Kidney (tissue), 14 donors: ENCODE measurements around the gene ASAP3. TPM values are rescaled to one million over a fixed set of nuclear protein-coding genes. Genes with fewer than 3 reads are reported as not detected.

Experiments
- DNase-seq, 5 donors: peaks; one replicate each; pipeline ENCODE4 v3.0.0-alpha.2; 2013 to 2020
- FAIRE-seq: peaks from 2 replicates; lab custom pipeline; 2012; peaks lifted over from hg19 to GRCh38; lab: Jason Lieb, UNC
- H3K27ac ChIP-seq, 2 donors: one replicate each; pipeline ENCODE4 v1.7.0; 2013; ENCODE audit warnings: low read depth in 2 of 2, low read length in 2 of 2, inconsistent platforms in 1 of 2
- H3K27me3 ChIP-seq: one replicate; pipeline ENCODE4 v1.7.1; 2013; ENCODE audit warnings: low read length, inconsistent platforms; ENCODE audit not compliant: control insufficient read depth, insufficient read depth
- H3K36me3 ChIP-seq, 3 donors: one replicate each; pipeline versions ENCODE4 v1.7.0 to v1.7.1; 2013; ENCODE audit warnings: low read length in 3 of 3, control low read depth in 1 of 3, inconsistent platforms in 1 of 3; ENCODE audit not compliant: insufficient read depth in 3 of 3, control insufficient read depth in 2 of 3
- H3K4me1 ChIP-seq, 3 donors: one replicate each; pipeline versions ENCODE4 v1.7.0 to v1.7.1; 2013; ENCODE audit warnings: low read length in 3 of 3, inconsistent platforms in 1 of 3, low read depth in 1 of 3; ENCODE audit not compliant: control insufficient read depth in 2 of 3, insufficient read depth in 2 of 3
- H3K4me3 ChIP-seq, 3 donors: one replicate each; pipeline versions ENCODE4 v1.7.0 to v1.8.1; 2013; ENCODE audit warnings: low read length in 3 of 3, control low read depth in 1 of 3, inconsistent platforms in 1 of 3
- H3K9ac ChIP-seq, 3 donors: one replicate each; pipeline versions ENCODE4 v1.7.0 to v1.7.1; 2013; ENCODE audit warnings: low read length in 3 of 3, control low read depth in 1 of 3, inconsistent platforms in 1 of 3
- H3K9me3 ChIP-seq, 3 donors: one replicate each; pipeline versions ENCODE4 v1.7.0 to v1.7.1; 2013; ENCODE audit warnings: low read length in 3 of 3, control low read depth in 1 of 3, inconsistent platforms in 1 of 3; ENCODE audit not compliant: control insufficient read depth in 2 of 3, insufficient read depth in 1 of 3
- intact Hi-C: fragments of 100-400 bp; cut with DNase I; formaldehyde crosslinking; loops from one replicate; pipeline ENCODE4 v1.11.1; 2022
- polyA plus RNA-seq: library from polyadenylated mRNA; stranded (reverse); fragments of 350-450 nt; fragmentation: Illumina TruSeq; extraction: RNeasy Lipid Tissue Mini Kit (QIAGEN cat#74804); gene quantifications from one replicate; pipeline ENCODE4 v1.2.3, GENCODE V29; 2014; ENCODE audit warnings: low read depth, low replicate concordance; ENCODE audit not compliant: insufficient read depth
- total RNA-seq: library from RNA; stranded (reverse); fragmentation: NEBNext Ultra II Directional; extraction: Animal tissue kit (Norgen Biotek cat#: 25700); gene quantifications from one replicate; pipeline ENCODE4 v1.2.1, GENCODE V29; 2021
- TF ChIP-seq, protein P1 (sequence below): IDR thresholded peaks from 3 replicates; pipeline ENCODE4 v1.5.1; 2012; ENCODE audit warnings: mild to moderate bottlenecking, moderate library complexity, borderline replicate concordance; ENCODE audit not compliant: insufficient read depth; ENCODE audit errors: extremely low read depth
- donor health status: control.
- donor health status: control.
- donor health status: control.
- donor health status: control.
- donor health status: control.
- donor health status: DM: yes; HTN: yes; CAD: no.
- donor health status: Normal renal cell carcinoma (clear cell type).

Gene ASAP3
- total and polyA plus RNA-seq, 2 donors from 2014 or later: 29.9 to 37.8 TPM

- DNase-seq (peak; percentile 95 to 98 (median 97)), FAIRE-seq (no peak)
- peak overlapping the region; percentile 78 to 84 for H3K27ac ChIP-seq
- H3K4me1 ChIP-seq: peaks cover 0 to 10% (median 9%) of the 10 kb centered on the region in 3 donors
- H3K36me3 ChIP-seq: no peaks in the 10 kb centered on the region
- peak overlapping the region; percentile 64 to 81 (median 73) for H3K4me3 ChIP-seq
- no peaks in the 10 kb centered on the region for H3K9me3 ChIP-seq
- intact Hi-C loops: no loop called here
- TF ChIP-seq, protein P1, sequence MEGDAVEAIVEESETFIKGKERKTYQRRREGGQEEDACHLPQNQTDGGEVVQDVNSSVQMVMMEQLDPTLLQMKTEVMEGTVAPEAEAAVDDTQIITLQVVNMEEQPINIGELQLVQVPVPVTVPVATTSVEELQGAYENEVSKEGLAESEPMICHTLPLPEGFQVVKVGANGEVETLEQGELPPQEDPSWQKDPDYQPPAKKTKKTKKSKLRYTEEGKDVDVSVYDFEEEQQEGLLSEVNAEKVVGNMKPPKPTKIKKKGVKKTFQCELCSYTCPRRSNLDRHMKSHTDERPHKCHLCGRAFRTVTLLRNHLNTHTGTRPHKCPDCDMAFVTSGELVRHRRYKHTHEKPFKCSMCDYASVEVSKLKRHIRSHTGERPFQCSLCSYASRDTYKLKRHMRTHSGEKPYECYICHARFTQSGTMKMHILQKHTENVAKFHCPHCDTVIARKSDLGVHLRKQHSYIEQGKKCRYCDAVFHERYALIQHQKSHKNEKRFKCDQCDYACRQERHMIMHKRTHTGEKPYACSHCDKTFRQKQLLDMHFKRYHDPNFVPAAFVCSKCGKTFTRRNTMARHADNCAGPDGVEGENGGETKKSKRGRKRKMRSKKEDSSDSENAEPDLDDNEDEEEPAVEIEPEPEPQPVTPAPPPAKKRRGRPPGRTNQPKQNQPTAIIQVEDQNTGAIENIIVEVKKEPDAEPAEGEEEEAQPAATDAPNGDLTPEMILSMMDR: no peak
- H3K9ac ChIP-seq: peak overlapping the region in 1 of 3 donors; percentile 64
- no peaks in the 10 kb centered on the region for H3K27me3 ChIP-seq
Measured at GRCh38 chr1:23484253-23485001, 448 bp upstream of the ASAP3 start.

GRCh38 chr1:23481904-23482303, 2.1 kb downstream of the ASAP3 start:
- FAIRE-seq (no peak), DNase-seq (no peak)
- Histone ChIP-seq H3K27me3 (no peaks in the 10 kb centered on the region), H3K9ac (no peak overlapping the region), H3K27ac (no peak overlapping the region), H3K36me3 (no peaks in the 10 kb centered on the region), H3K4me1 (peaks cover 0 to 13% (median 10%) of the 10 kb centered on the region in 3 donors), H3K9me3 (no peaks in the 10 kb centered on the region), H3K4me3 (no peak overlapping the region)
- intact Hi-C loops: no loop called here
- TF ChIP-seq, protein P1: no peak

- DNase-seq (no peak), FAIRE-seq (no peak)
- Histone ChIP-seq H3K4me3 (no peak overlapping the region), H3K4me1 (peaks cover 0 to 13% (median 10%) of the 10 kb centered on the region in 3 donors), H3K9ac (no peak overlapping the region), H3K36me3 (no peaks in the 10 kb centered on the region), H3K9me3 (no peaks in the 10 kb centered on the region), H3K27ac (no peak overlapping the region), H3K27me3 (no peaks in the 10 kb centered on the region)
- intact Hi-C loops: no loop called here
- TF ChIP-seq, protein P1: no peak
Measured at GRCh38 chr1:23481026-23481597, 2.9 kb downstream of the ASAP3 start.
